Esophagus squamous epithelium (tissue), 5 donors: ENCODE measurements around the gene TBX2. TPM values are rescaled to one million over a fixed set of nuclear protein-coding genes. Genes with fewer than 3 reads are reported as not detected.

Source experiments
- DNase-seq: peaks from one replicate; lab custom pipeline; 2025; lab: John Stamatoyannopoulos, UW
- H3K27ac ChIP-seq, 4 donors: fragments of 200-600 bp; sonication (generic); one replicate each; pipeline ENCODE4 v1.5.1; 2016 to 2019; ENCODE audit warnings: mild to moderate bottlenecking in 1 of 4
- H3K27me3 ChIP-seq, 4 donors: fragments of 200-600 bp; sonication (generic); 1 replicate in 3 of 4; 2 replicates in 1 of 4; pipeline versions ENCODE4 v1.5.1 to v1.6.0; 2017 to 2021; ENCODE audit warnings: antibody characterized with exemption in 1 of 4
- H3K36me3 ChIP-seq, 3 donors: fragments of 200-600 bp; sonication (generic); one replicate each; pipeline ENCODE4 v1.5.1; 2016 to 2019
- H3K4me1 ChIP-seq, 3 donors: fragments of 200-600 bp; sonication (generic); one replicate each; pipeline ENCODE4 v1.5.1; 2017 to 2019
- H3K4me3 ChIP-seq, 4 donors: fragments of 200-600 bp; sonication (generic); 1 replicate in 3 of 4; 2 replicates in 1 of 4; pipeline ENCODE4 v1.5.1; 2016 to 2019; ENCODE audit warnings: mild to moderate bottlenecking in 2 of 4, moderate library complexity in 1 of 4
- H3K9me3 ChIP-seq, 3 donors: fragments of 200-600 bp; sonication (generic); one replicate each; pipeline ENCODE4 v1.5.1; 2016 to 2019
- CTCF ChIP-seq, 6 experiments: fragments of 450-650 bp in 4 of 6; fragments of 200-600 bp in 2 of 6; sonication (generic) in 2 of 6; IDR thresholded peaks; one replicate each; pipeline ENCODE4 v1.5.1; 2016 to 2019; ENCODE audit warnings: antibody characterized with exemption in 6 of 6, mild to moderate bottlenecking in 4 of 6, moderate library complexity in 4 of 6
- POLR2A ChIP-seq, 4 donors: fragments of 450-650 bp; IDR thresholded peaks; one replicate each; pipeline ENCODE4 v1.6.1; 2017; ENCODE audit warnings: antibody characterized with exemption in 4 of 4, mild to moderate bottlenecking in 4 of 4, moderate library complexity in 3 of 4
- WGBS, 2 donors: methylation state at CpG; one replicate each; pipeline ENCODE4 v1.1.5; 2018; 5-methylcytosine and 5-hydroxymethylcytosine counted together
- intact Hi-C: fragments of 100-400 bp; cut with DNase I; formaldehyde crosslinking; loops from one replicate; pipeline ENCODE4 v1.15.0; 2022
- total RNA-seq, 4 donors: library from RNA; depleted of rRNA; stranded (reverse); fragments of >200 nt; gene quantifications; one replicate each; pipeline ENCODE4 v1.1.0, GENCODE V29; 2016
- donor health status: DM: yes; HTN: yes; CAD: no.

Gene TBX2
- total RNA-seq, 4 donors from 2014 or later: 2.2 to 13.4 (median 4.2) TPM

DNA sequence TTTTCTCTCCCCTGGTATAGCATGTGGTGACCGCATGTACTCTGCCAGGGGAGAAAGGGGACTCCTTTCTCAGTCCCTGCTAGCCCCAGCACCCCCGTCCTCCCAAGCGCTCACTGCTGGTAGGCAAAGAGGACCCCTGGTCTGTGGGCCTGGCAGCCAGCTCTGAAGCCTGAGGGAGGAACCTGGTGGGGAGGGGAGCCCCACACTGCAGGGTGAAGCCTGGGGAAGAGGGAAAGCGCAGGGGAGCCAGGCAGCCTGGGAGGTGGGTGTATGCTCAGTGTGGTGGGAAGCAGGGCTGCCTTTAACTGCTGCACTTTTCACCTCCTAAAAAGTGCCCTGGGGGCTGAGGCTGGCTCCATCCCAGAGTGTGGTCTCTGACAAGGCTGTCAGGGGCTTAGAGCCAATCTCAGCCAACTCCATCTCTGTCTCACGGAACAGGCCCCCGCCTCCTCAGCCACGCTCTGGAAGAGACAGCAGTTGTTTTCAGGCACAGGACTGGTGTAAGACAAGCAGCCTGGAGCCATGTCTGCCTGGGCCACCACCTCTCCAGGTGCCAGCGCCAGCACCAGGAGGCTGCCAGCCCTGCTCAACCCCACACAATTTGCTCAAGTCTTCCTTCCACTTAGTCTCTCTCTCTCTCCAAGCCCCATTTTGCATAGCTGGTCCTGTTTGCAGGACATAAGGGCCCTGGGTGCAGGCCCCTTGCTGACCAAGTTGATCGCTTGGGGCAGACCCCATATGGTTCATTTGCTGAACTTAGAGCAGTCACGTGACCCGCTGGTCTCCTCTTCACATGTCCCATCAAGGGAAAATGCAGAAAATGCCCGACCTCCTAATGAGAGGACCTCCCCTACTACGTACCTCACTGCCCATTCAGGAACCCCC lies 14.7 kb upstream of the TBX2 start:
- H3K27ac ChIP-seq: no peak overlapping the region

DNA sequence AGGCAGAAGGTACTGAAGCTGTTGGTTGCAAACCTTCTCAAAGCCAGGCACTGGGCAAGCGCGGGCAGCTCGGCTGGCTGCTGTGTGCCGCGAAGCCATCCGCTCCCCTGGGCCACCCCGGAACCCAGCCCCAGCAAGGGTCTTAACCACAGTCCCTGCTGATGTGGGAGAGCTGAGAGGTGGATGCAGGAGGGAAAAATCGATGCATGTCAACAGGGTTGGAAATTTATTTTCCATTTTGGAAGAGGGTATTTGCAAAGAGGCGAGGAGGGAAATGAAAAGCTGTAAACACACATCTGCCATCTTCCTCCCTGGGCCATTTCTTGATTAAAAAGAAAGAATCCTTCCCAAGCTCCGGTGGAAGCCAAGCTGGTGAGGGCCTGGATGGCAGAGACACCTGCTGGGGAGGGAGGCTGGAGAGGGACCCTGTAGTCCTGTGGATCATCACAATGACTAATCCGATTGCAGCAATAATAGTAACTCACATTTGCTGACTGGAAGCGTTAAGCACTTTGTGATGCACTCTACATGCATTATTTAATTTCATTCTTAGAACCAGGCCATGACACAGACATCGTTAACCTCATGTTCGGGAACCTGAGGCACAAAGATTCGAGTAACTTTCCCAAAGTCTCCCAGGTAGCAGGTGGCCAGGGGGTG lies 13.9 kb upstream of the TBX2 start:
- no peaks in the 10 kb centered on the region for H3K9me3 ChIP-seq
- H3K4me1 ChIP-seq: peaks cover 0 to 15% (median 10%) of the 10 kb centered on the region in 3 donors
- peaks cover 0 to 10% (median 0%) of the 10 kb centered on the region in 4 donors for H3K27me3 ChIP-seq
- TF ChIP-seq POLR2A (IDR thresholded peaks at IDR 0.05): no peak
- no peak for TF ChIP-seq CTCF (IDR thresholded peaks at IDR 0.05)
- WGBS, 2 donors: 84 to 85% methylated on average over 14 to 15 of the region's 15 CpGs
- DNase-seq: no peak
- H3K27ac ChIP-seq: no peak overlapping the region
- H3K4me3 ChIP-seq: no peak overlapping the region
- no peaks in the 10 kb centered on the region for H3K36me3 ChIP-seq
- intact Hi-C loops: no loop called here

More for the DNA sequence above, 14.7 kb upstream of the TBX2 start:
- DNase-seq: no peak
- H3K4me1 ChIP-seq: peaks cover 0 to 7% (median 5%) of the 10 kb centered on the region in 3 donors
- H3K4me3 ChIP-seq: no peak overlapping the region
- WGBS, 2 donors: 76 to 91% methylated on average over 3 to 6 of the region's 13 CpGs
- H3K9me3 ChIP-seq: no peaks in the 10 kb centered on the region
- H3K27me3 ChIP-seq: peaks cover 0 to 10% (median 0%) of the 10 kb centered on the region in 4 donors
- no peaks in the 10 kb centered on the region for H3K36me3 ChIP-seq
- intact Hi-C loops: no loop called here
- no peak for TF ChIP-seq CTCF (IDR thresholded peaks at IDR 0.05)
- TF ChIP-seq POLR2A (IDR thresholded peaks at IDR 0.05): no peak

DNA sequence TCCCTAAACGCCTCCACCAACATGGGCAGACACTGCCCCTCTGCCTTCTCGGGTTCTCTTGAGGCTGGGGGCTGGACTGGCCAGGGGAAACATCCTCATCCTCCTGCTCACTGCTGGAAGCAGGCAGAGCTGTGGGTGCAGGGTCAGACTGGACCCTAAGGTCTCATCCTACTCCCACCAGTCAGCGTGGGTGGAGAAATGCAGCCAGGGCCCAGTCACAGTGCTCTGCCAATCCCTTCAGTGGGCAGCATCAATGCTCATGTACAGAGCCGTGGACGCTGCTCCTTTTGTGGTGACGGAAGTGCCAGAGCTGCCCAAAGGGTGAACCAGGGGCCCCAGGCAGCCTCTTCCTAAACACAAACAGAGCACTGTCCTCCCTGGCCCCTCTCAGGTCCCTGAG lies 13.4 kb upstream of the TBX2 start:
- Histone ChIP-seq H3K4me3 (no peak overlapping the region), H3K9me3 (no peaks in the 10 kb centered on the region), H3K36me3 (no peaks in the 10 kb centered on the region), H3K27ac (no peak overlapping the region), H3K4me1 (peaks cover 0 to 15% (median 10%) of the 10 kb centered on the region in 3 donors), H3K27me3 (peaks cover 0 to 10% (median 0%) of the 10 kb centered on the region in 4 donors)
- DNase-seq: no peak
- intact Hi-C loops: no loop called here
- TF ChIP-seq POLR2A (IDR thresholded peaks at IDR 0.05) (no peak), CTCF (IDR thresholded peaks at IDR 0.05) (no peak)
- WGBS, 2 donors: 33 to 97% methylated on average over 1 to 5 of the region's 6 CpGs

GRCh38 chr17:61387011-61387410 lies 12.6 kb upstream of the TBX2 start:
- Histone ChIP-seq H3K36me3 (no peaks in the 10 kb centered on the region), H3K9me3 (no peaks in the 10 kb centered on the region), H3K4me1 (peaks cover 0 to 15% (median 10%) of the 10 kb centered on the region in 3 donors), H3K4me3 (no peak overlapping the region), H3K27me3 (peaks cover 0 to 10% (median 0%) of the 10 kb centered on the region in 4 donors), H3K27ac (no peak overlapping the region)
- DNase-seq: no peak
- intact Hi-C loops: no loop called here
- 85 to 91% methylated on average over 4 to 6 of the region's 8 CpGs for WGBS, 2 donors
- TF ChIP-seq CTCF (IDR thresholded peaks at IDR 0.05): no peak
- no peak for TF ChIP-seq POLR2A (IDR thresholded peaks at IDR 0.05)
